ENCODE results near the gene GDNF.

Gene GDNF

GRCh38 chr5:37812365-37812764 lies 27.5 kb downstream of the GDNF start:
- Histone ChIP-seq H3K9me3 (ENCODE audit: control insufficient read depth in 1 of 2, low read length in 2 of 2) (no peaks in the 10 kb centered on the region), H3K27me3 (ENCODE audit: low read depth, low read length) (no peaks in the 10 kb centered on the region), H3K36me3 (ENCODE audit: control insufficient read depth in 1 of 2, insufficient read depth in 2 of 2, low read length in 2 of 2) (peaks cover 0 to 23% of the 10 kb centered on the region in 2 donors), H3K4me1 (ENCODE audit: control insufficient read depth in 1 of 2, insufficient read depth in 2 of 2, low read length in 2 of 2) (peaks cover 0 to 7% of the 10 kb centered on the region in 2 donors), H3K4me3 (ENCODE audit: low read depth in 1 of 2, low read length in 2 of 2) (no peak overlapping the region), H3K27ac (ENCODE audit: low read length) (no peak overlapping the region)

DNA sequence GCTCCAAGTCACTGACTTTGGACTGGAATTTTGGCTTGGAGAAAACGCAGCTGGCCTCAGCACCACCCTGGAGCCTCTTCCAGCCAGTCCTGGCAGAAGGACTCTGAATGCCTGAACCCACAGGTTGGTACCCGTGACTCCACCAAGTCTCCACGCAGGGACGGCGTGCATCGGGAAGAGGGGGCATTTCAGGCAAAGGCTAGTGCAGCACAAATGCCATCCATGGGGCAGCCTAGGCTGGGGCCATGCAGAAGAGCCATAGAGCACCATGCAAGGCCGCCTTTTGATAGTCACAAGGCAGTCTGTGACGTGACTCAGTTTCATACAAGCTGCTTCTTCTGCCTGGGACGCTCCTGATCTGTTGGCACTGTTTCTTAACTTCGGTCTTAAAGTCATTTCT lies 28.0 kb downstream of the GDNF start:
- Histone ChIP-seq H3K9me3 (ENCODE audit: control insufficient read depth in 1 of 2, low read length in 2 of 2) (no peaks in the 10 kb centered on the region), H3K4me1 (ENCODE audit: control insufficient read depth in 1 of 2, insufficient read depth in 2 of 2, low read length in 2 of 2) (peaks cover 0 to 3% of the 10 kb centered on the region in 2 donors), H3K36me3 (ENCODE audit: control insufficient read depth in 1 of 2, insufficient read depth in 2 of 2, low read length in 2 of 2) (peaks cover 0 to 23% of the 10 kb centered on the region in 2 donors), H3K27me3 (ENCODE audit: low read depth, low read length) (no peaks in the 10 kb centered on the region), H3K27ac (ENCODE audit: low read length) (no peak overlapping the region), H3K4me3 (ENCODE audit: low read depth in 1 of 2, low read length in 2 of 2) (no peak overlapping the region)

- no peaks in the 10 kb centered on the region for H3K4me1 ChIP-seq (ENCODE audit: control insufficient read depth in 1 of 2, insufficient read depth in 2 of 2, low read length in 2 of 2)
- H3K27ac ChIP-seq (ENCODE audit: low read length) = no peak overlapping the region
- H3K4me3 ChIP-seq (ENCODE audit: low read depth in 1 of 2, low read length in 2 of 2) = no peak overlapping the region
- peaks cover 0 to 18% of the 10 kb centered on the region in 2 donors for H3K36me3 ChIP-seq (ENCODE audit: control insufficient read depth in 1 of 2, insufficient read depth in 2 of 2, low read length in 2 of 2)
- no peaks in the 10 kb centered on the region for H3K9me3 ChIP-seq (ENCODE audit: control insufficient read depth in 1 of 2, low read length in 2 of 2)
- no peaks in the 10 kb centered on the region for H3K27me3 ChIP-seq (ENCODE audit: low read depth, low read length)
Measured at GRCh38 chr5:37810311-37810710, 29.5 kb downstream of the GDNF start.

- Histone ChIP-seq H3K4me3 (ENCODE audit: low read depth in 1 of 2, low read length in 2 of 2) (no peak overlapping the region), H3K36me3 (ENCODE audit: control insufficient read depth in 1 of 2, insufficient read depth in 2 of 2, low read length in 2 of 2) (peaks cover 0 to 4% of the 10 kb centered on the region in 2 donors), H3K27me3 (ENCODE audit: low read depth, low read length) (no peaks in the 10 kb centered on the region), H3K27ac (ENCODE audit: low read length) (no peak overlapping the region), H3K9me3 (ENCODE audit: control insufficient read depth in 1 of 2, low read length in 2 of 2) (no peaks in the 10 kb centered on the region), H3K4me1 (ENCODE audit: control insufficient read depth in 1 of 2, insufficient read depth in 2 of 2, low read length in 2 of 2) (no peaks in the 10 kb centered on the region)
Measured at GRCh38 chr5:37808945-37809344, 30.9 kb downstream of the GDNF start.

- Histone ChIP-seq H3K27ac (ENCODE audit: low read length) (no peak overlapping the region), H3K4me3 (ENCODE audit: low read depth in 1 of 2, low read length in 2 of 2) (no peak overlapping the region), H3K36me3 (ENCODE audit: control insufficient read depth in 1 of 2, insufficient read depth in 2 of 2, low read length in 2 of 2) (no peaks in the 10 kb centered on the region)
Measured at GRCh38 chr5:37807621-37808301, 32.1 kb downstream of the GDNF start.

DNA sequence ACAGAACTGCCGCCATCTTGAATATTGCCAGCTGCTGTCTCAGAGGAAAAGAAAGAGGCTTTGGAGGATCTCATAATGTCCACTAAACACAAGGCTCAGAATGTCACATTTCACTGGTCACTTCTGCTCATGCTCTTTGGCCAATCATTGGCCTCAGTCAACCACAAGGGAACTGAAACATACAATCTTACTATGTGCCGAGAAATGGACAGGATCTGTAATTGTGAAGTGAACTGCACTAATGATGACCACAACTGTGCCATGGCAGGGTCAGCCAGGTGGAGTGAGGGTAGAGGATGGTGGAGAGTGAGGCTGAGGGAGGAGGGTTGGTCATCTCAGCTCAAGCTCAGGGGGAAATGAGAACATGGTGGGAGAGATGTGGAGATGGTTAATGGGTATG lies 32.8 kb downstream of the GDNF start:
- Histone ChIP-seq H3K27me3 (ENCODE audit: low read depth, low read length) (no peaks in the 10 kb centered on the region), H3K36me3 (ENCODE audit: control insufficient read depth in 1 of 2, insufficient read depth in 2 of 2, low read length in 2 of 2) (no peaks in the 10 kb centered on the region), H3K4me3 (ENCODE audit: low read depth in 1 of 2, low read length in 2 of 2) (no peak overlapping the region), H3K27ac (ENCODE audit: low read length) (no peak overlapping the region), H3K9me3 (ENCODE audit: control insufficient read depth in 1 of 2, low read length in 2 of 2) (no peaks in the 10 kb centered on the region), H3K4me1 (ENCODE audit: control insufficient read depth in 1 of 2, insufficient read depth in 2 of 2, low read length in 2 of 2) (no peaks in the 10 kb centered on the region)

More at GRCh38 chr5:37807621-37808301, 32.1 kb downstream of the GDNF start:
- H3K9me3 ChIP-seq (ENCODE audit: control insufficient read depth in 1 of 2, low read length in 2 of 2) = no peaks in the 10 kb centered on the region
- H3K27me3 ChIP-seq (ENCODE audit: low read depth, low read length) = no peaks in the 10 kb centered on the region
- H3K4me1 ChIP-seq (ENCODE audit: control insufficient read depth in 1 of 2, insufficient read depth in 2 of 2, low read length in 2 of 2) = no peaks in the 10 kb centered on the region

DNA sequence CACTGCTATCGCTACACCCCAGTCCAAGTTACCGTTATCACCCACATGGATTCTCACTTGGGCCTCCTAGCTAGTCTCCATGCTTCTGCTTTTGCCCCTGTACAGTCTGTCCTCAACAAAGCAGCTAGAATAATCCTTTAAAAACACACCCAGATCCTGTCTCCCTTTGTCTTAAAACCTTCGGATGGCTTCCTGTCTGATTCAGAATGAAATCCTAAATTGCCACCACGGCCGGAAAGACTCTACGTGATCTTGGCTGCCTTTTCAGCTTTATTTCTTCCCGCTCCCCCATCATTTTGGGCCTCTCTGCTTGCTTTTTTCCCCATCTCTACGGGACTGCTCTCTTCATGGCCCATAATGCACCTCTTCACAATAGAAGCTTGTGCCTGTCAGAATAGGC lies 33.4 kb downstream of the GDNF start:
- H3K4me1 ChIP-seq (ENCODE audit: control insufficient read depth in 1 of 2, insufficient read depth in 2 of 2, low read length in 2 of 2) = no peaks in the 10 kb centered on the region
- no peak overlapping the region for H3K27ac ChIP-seq (ENCODE audit: low read length)
- H3K9me3 ChIP-seq (ENCODE audit: control insufficient read depth in 1 of 2, low read length in 2 of 2) = no peaks in the 10 kb centered on the region
- H3K27me3 ChIP-seq (ENCODE audit: low read depth, low read length) = no peaks in the 10 kb centered on the region
- no peak overlapping the region for H3K4me3 ChIP-seq (ENCODE audit: low read depth in 1 of 2, low read length in 2 of 2)
- no peaks in the 10 kb centered on the region for H3K36me3 ChIP-seq (ENCODE audit: control insufficient read depth in 1 of 2, insufficient read depth in 2 of 2, low read length in 2 of 2)

GRCh38 chr5:37806016-37806415 lies 33.8 kb downstream of the GDNF start:
- no peak overlapping the region for H3K4me3 ChIP-seq (ENCODE audit: low read depth in 1 of 2, low read length in 2 of 2)
- H3K36me3 ChIP-seq (ENCODE audit: control insufficient read depth in 1 of 2, insufficient read depth in 2 of 2, low read length in 2 of 2) = no peaks in the 10 kb centered on the region
- H3K27me3 ChIP-seq (ENCODE audit: low read depth, low read length) = no peaks in the 10 kb centered on the region
- no peaks in the 10 kb centered on the region for H3K9me3 ChIP-seq (ENCODE audit: control insufficient read depth in 1 of 2, low read length in 2 of 2)
- H3K27ac ChIP-seq (ENCODE audit: low read length) = no peak overlapping the region
- H3K4me1 ChIP-seq (ENCODE audit: control insufficient read depth in 1 of 2, insufficient read depth in 2 of 2, low read length in 2 of 2) = no peaks in the 10 kb centered on the region

- Histone ChIP-seq H3K9me3 (ENCODE audit: control insufficient read depth in 1 of 2, low read length in 2 of 2) (no peaks in the 10 kb centered on the region), H3K4me1 (ENCODE audit: control insufficient read depth in 1 of 2, insufficient read depth in 2 of 2, low read length in 2 of 2) (no peaks in the 10 kb centered on the region), H3K27me3 (ENCODE audit: low read depth, low read length) (no peaks in the 10 kb centered on the region), H3K4me3 (ENCODE audit: low read depth in 1 of 2, low read length in 2 of 2) (no peak overlapping the region), H3K27ac (ENCODE audit: low read length) (no peak overlapping the region), H3K36me3 (ENCODE audit: control insufficient read depth in 1 of 2, insufficient read depth in 2 of 2, low read length in 2 of 2) (no peaks in the 10 kb centered on the region)
Measured at GRCh38 chr5:37804401-37804800, 35.4 kb downstream of the GDNF start.

DNA sequence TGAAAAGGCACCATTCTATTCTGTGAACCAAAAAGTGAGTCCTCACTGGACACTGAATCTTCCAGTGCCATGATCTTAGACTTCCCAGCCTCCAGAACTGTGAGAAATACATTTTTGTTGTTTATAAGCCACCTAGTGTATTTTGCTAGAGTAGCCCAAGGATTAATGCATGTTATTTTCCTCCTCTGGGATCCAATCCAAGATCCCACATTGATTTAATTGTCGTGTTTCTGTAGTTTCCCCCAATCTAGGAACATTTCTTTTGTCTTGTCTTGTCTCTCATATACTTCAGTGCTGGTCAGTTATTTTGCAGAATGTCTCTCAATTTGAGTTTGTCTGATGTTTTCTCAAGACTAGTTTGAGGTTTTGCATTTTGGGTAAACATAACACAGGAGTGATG lies 36.4 kb downstream of the GDNF start:
- Histone ChIP-seq H3K36me3 (ENCODE audit: control insufficient read depth in 1 of 2, insufficient read depth in 2 of 2, low read length in 2 of 2) (no peaks in the 10 kb centered on the region), H3K27ac (ENCODE audit: low read length) (no peak overlapping the region), H3K27me3 (ENCODE audit: low read depth, low read length) (no peaks in the 10 kb centered on the region), H3K9me3 (ENCODE audit: control insufficient read depth in 1 of 2, low read length in 2 of 2) (no peaks in the 10 kb centered on the region), H3K4me3 (ENCODE audit: low read depth in 1 of 2, low read length in 2 of 2) (no peak overlapping the region), H3K4me1 (ENCODE audit: control insufficient read depth in 1 of 2, insufficient read depth in 2 of 2, low read length in 2 of 2) (no peaks in the 10 kb centered on the region)

- Histone ChIP-seq H3K9me3 (ENCODE audit: control insufficient read depth in 1 of 2, low read length in 2 of 2) (peaks cover 0 to under 1% of the 10 kb centered on the region in 2 donors), H3K36me3 (ENCODE audit: control insufficient read depth in 1 of 2, insufficient read depth in 2 of 2, low read length in 2 of 2) (no peaks in the 10 kb centered on the region), H3K27ac (ENCODE audit: low read length) (no peak overlapping the region), H3K4me1 (ENCODE audit: control insufficient read depth in 1 of 2, insufficient read depth in 2 of 2, low read length in 2 of 2) (no peaks in the 10 kb centered on the region), H3K4me3 (ENCODE audit: low read depth in 1 of 2, low read length in 2 of 2) (no peak overlapping the region), H3K27me3 (ENCODE audit: low read depth, low read length) (no peaks in the 10 kb centered on the region)
Measured at GRCh38 chr5:37801521-37801920, 38.3 kb downstream of the GDNF start.

DNA sequence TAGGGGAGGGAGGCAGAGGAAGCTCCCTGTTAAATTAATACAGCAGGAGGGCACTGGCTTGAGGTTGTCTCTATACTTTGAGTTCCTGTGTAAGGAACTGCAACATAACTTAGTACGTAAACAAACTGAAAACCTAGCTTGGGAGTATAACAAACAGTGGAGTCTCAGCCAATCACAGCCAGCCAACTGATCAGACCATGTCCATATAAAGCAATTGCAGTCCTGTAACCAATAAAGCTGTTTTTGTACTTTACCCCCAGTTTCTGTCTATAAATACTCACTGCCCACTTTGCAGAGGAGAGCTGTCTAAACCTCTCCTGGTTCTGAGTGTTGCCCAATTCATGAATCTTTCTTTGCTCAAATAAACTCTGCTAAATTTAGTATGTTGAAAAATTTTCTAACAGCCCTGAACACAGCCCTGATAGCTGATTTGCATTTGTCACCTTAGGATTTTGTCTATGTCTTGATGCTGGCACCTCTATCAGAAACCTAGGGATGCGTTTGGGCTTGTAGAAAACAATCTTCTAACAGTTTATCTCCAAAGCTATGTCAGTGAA lies 39.9 kb downstream of the GDNF start:
- H3K27ac ChIP-seq (ENCODE audit: low read length) = no peak overlapping the region
- H3K27me3 ChIP-seq (ENCODE audit: low read depth, low read length) = no peaks in the 10 kb centered on the region
- H3K4me1 ChIP-seq (ENCODE audit: control insufficient read depth in 1 of 2, insufficient read depth in 2 of 2, low read length in 2 of 2) = no peaks in the 10 kb centered on the region
- no peaks in the 10 kb centered on the region for H3K36me3 ChIP-seq (ENCODE audit: control insufficient read depth in 1 of 2, insufficient read depth in 2 of 2, low read length in 2 of 2)
- no peak overlapping the region for H3K4me3 ChIP-seq (ENCODE audit: low read depth in 1 of 2, low read length in 2 of 2)
- H3K9me3 ChIP-seq (ENCODE audit: control insufficient read depth in 1 of 2, low read length in 2 of 2) = peaks cover 0 to 11% of the 10 kb centered on the region in 2 donors

All from muscle layer of duodenum (tissue), 2 donors.